Measurements from ENCODE around the gene BANF2.

DNA sequence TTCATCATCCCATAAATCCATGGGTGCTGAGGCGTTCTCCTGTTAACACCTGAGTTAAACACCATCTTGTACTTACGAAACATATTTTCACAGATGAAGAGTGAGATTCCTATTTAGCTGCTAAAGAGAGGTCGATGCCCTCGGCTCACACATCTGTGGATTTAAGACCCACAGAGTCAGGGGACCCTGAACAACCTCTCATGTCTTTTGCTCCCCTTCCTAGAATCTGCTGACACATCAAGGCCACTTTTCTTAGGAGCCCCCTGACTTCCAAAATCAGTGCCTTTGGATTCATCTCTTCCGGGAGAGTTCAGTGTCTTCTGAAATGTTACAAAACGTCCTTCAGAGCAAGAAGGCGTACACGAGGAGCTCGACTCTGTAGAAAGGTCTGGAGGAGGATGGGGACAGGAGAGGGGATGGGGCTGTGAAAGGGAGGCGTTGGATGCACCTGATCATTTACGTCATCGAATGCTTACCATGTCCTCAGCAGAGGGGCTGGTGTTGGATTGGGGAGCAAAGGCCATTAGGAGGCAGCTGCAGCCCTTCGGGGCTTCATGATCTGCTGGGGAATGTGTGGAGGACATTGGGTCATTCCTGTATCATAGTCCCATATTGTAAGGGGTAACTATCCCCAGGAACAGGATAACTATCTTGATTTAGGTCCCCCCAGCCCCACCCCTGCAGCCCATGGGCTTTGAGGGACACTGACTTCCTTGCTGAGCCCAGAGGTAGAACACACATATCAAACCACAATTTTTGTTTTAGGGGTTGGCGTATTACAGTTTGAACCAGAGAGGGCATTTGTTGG, 22.9 kb downstream of the BANF2 start:
- TF ChIP-seq POLR2AphosphoS5 (IDR thresholded peaks at IDR 0.05; ENCODE audit: insufficient read depth in 1 of 2, low read depth in 1 of 2), result no peak
- TF ChIP-seq, protein P1, sequence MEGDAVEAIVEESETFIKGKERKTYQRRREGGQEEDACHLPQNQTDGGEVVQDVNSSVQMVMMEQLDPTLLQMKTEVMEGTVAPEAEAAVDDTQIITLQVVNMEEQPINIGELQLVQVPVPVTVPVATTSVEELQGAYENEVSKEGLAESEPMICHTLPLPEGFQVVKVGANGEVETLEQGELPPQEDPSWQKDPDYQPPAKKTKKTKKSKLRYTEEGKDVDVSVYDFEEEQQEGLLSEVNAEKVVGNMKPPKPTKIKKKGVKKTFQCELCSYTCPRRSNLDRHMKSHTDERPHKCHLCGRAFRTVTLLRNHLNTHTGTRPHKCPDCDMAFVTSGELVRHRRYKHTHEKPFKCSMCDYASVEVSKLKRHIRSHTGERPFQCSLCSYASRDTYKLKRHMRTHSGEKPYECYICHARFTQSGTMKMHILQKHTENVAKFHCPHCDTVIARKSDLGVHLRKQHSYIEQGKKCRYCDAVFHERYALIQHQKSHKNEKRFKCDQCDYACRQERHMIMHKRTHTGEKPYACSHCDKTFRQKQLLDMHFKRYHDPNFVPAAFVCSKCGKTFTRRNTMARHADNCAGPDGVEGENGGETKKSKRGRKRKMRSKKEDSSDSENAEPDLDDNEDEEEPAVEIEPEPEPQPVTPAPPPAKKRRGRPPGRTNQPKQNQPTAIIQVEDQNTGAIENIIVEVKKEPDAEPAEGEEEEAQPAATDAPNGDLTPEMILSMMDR (IDR thresholded peaks at IDR 0.05), result no peak
- no peak for TF ChIP-seq POLR2A (IDR thresholded peaks at IDR 0.05)

All from vagina (tissue), 2 donors.